Testis (tissue), 3 donors: ENCODE results near the gene MINDY4. TPM values are rescaled to one million over a fixed set of nuclear protein-coding genes. Genes with fewer than 3 reads are reported as not detected.

Experiments used
- DNase-seq: peaks from one replicate; pipeline ENCODE4 v3.0.0-alpha.2; 2019
- H3K27ac ChIP-seq, 2 donors: fragments of 200-600 bp; sonication (generic); one replicate each; pipeline ENCODE4 v1.5.1; 2019
- H3K27me3 ChIP-seq: fragments of 200-600 bp; sonication (generic); one replicate; pipeline ENCODE4 v1.5.1; 2019
- H3K36me3 ChIP-seq: fragments of 200-600 bp; sonication (generic); one replicate; pipeline ENCODE4 v1.5.1; 2017; ENCODE audit warnings: low read depth; ENCODE audit errors: missing control alignments
- H3K4me1 ChIP-seq: fragments of 200-600 bp; sonication (generic); one replicate; pipeline ENCODE4 v1.5.1; 2019
- H3K4me3 ChIP-seq, 2 donors: fragments of 200-600 bp; sonication (generic); one replicate each; pipeline ENCODE4 v1.5.1; 2017 to 2019
- H3K9me3 ChIP-seq: fragments of 200-600 bp; sonication (generic); one replicate; pipeline ENCODE4 v1.5.1; 2017
- CTCF ChIP-seq, 3 experiments: fragments of 450-650 bp in 2 of 3; fragments of 200-600 bp in 1 of 3; sonication (generic) in 1 of 3; IDR thresholded peaks; one replicate each; pipeline ENCODE4 v1.5.1; 2016 to 2019; ENCODE audit warnings: antibody characterized with exemption in 3 of 3, mild to moderate bottlenecking in 2 of 3, moderate library complexity in 1 of 3
- POLR2A ChIP-seq: fragments of 450-650 bp; IDR thresholded peaks from one replicate; pipeline ENCODE4 v1.6.1; 2017; ENCODE audit warnings: antibody characterized with exemption, mild to moderate bottlenecking, moderate library complexity
- WGBS, 2 donors: methylation state at CpG; one replicate each; pipeline ENCODE4 v1.1.5; 2018; 5-methylcytosine and 5-hydroxymethylcytosine counted together
- intact Hi-C: fragments of 100-400 bp; cut with DNase I; formaldehyde crosslinking; loops from one replicate; pipeline ENCODE4 v1.15.1; 2023; ENCODE audit warnings: low total_unique reads
- polyA plus RNA-seq: library from polyadenylated mRNA; stranded (reverse); fragments of 350-450 nt; fragmentation: Illumina TruSeq; extraction: RNeasy Lipid Tissue Mini Kit (QIAGEN cat#74804); gene quantifications from one replicate; pipeline ENCODE4 v1.2.3, GENCODE V29; 2014; ENCODE audit warnings: low read depth, low replicate concordance; ENCODE audit not compliant: insufficient read depth
- total RNA-seq, 2 donors: library from RNA; depleted of rRNA; stranded (reverse); fragments of >200 nt; gene quantifications; one replicate each; pipeline ENCODE4 v1.2.3, GENCODE V29; 2016

The MINDY4 gene
- total and polyA plus RNA-seq, 3 donors from 2014 or later = 25.3 to 51.7 (median 47.6) TPM

- intact Hi-C loops = no loop called here
- no peak for DNase-seq
- WGBS, 2 donors = 94 to 96% methylated on average over 4 to 7 of the region's 7 CpGs
These were observed 44.8 kb upstream of the MINDY4 start for GRCh38 chr7:30726296-30727006.

GRCh38 chr7:30727061-30727945, 43.9 kb upstream of the MINDY4 start:
- TF ChIP-seq POLR2A (no peak), CTCF (IDR thresholded peaks at IDR 0.05) (no peak)
- Histone ChIP-seq H3K27me3 (no peaks in the 10 kb centered on the region), H3K4me3 (no peak overlapping the region), H3K4me1 (no peaks in the 10 kb centered on the region), H3K9me3 (no peaks in the 10 kb centered on the region), H3K36me3 (no peaks in the 10 kb centered on the region), H3K27ac (no peak overlapping the region)
- 67 to 81% methylated on average over 8 of the region's 8 CpGs for WGBS, 2 donors
- intact Hi-C loops = no loop called here
- no peak for DNase-seq

More at GRCh38 chr7:30726296-30727006, 44.8 kb upstream of the MINDY4 start:
- no peaks in the 10 kb centered on the region for H3K36me3 ChIP-seq
- no peaks in the 10 kb centered on the region for H3K4me1 ChIP-seq
- no peak overlapping the region for H3K4me3 ChIP-seq
- H3K27ac ChIP-seq = no peak overlapping the region
- no peaks in the 10 kb centered on the region for H3K27me3 ChIP-seq
- TF ChIP-seq POLR2A = no peak
- no peak for TF ChIP-seq CTCF (IDR thresholded peaks at IDR 0.05)
- H3K9me3 ChIP-seq = no peaks in the 10 kb centered on the region

- Histone ChIP-seq H3K4me1 (no peaks in the 10 kb centered on the region), H3K27ac (no peak overlapping the region), H3K36me3 (no peaks in the 10 kb centered on the region), H3K4me3 (no peak overlapping the region), H3K9me3 (no peaks in the 10 kb centered on the region), H3K27me3 (no peaks in the 10 kb centered on the region)
- TF ChIP-seq CTCF (IDR thresholded peaks at IDR 0.05) = no peak
- no peak for TF ChIP-seq POLR2A
- no peak for DNase-seq
- intact Hi-C loops = no loop called here
- 81 to 83% methylated on average over 6 of the region's 6 CpGs for WGBS, 2 donors
These were observed 42.6 kb upstream of the MINDY4 start for GRCh38 chr7:30728591-30729100.

- 54 to 64% methylated on average over 2 of the region's 2 CpGs for WGBS, 2 donors
- intact Hi-C loops = loop anchor here (10.0 kb wide), 1 partner anchor 245 kb away; no protein-coding TSS in a partner anchor
- H3K27me3 ChIP-seq = no peaks in the 10 kb centered on the region
- no peaks in the 10 kb centered on the region for H3K9me3 ChIP-seq
- no peak for TF ChIP-seq POLR2A
- no peaks in the 10 kb centered on the region for H3K4me1 ChIP-seq
- no peaks in the 10 kb centered on the region for H3K36me3 ChIP-seq
- no peak overlapping the region for H3K27ac ChIP-seq
- no peak overlapping the region for H3K4me3 ChIP-seq
- no peak for DNase-seq
These were observed 41.6 kb upstream of the MINDY4 start for GRCh38 chr7:30729642-30730041.

- H3K27me3 ChIP-seq = no peaks in the 10 kb centered on the region
- no peaks in the 10 kb centered on the region for H3K4me1 ChIP-seq
- no peaks in the 10 kb centered on the region for H3K9me3 ChIP-seq
- TF ChIP-seq CTCF (IDR thresholded peaks at IDR 0.05) (no peak), POLR2A (no peak)
- WGBS, 2 donors = 93 to 98% methylated on average over 2 of the region's 2 CpGs
- DNase-seq = no peak
- H3K4me3 ChIP-seq = no peak overlapping the region
- intact Hi-C loops = loop anchor here (10.0 kb wide), 1 partner anchor 245 kb away; no protein-coding TSS in a partner anchor
- no peaks in the 10 kb centered on the region for H3K36me3 ChIP-seq
- H3K27ac ChIP-seq = no peak overlapping the region
These were observed 41.1 kb upstream of the MINDY4 start for GRCh38 chr7:30730097-30730496.
